Activated B cell treated with CpG ODN at 0.5 μM for 24 hours (primary cell): ENCODE data around the gene TEFM. TPM values are rescaled to one million over a fixed set of nuclear protein-coding genes. Genes with fewer than 3 reads are reported as not detected.
"Not testable (repeated sequence)": the region's sequence is repeated elsewhere in the genome, so short reads cannot be mapped to it uniquely, and the experiment has no call there.

ENCODE experiments used
- ATAC-seq: fragments of 200-7000 bp; cut with Tn5 transposase; one replicate; pipeline ENCODE4 v1.10.0; 2021; ENCODE audit warnings: low read depth, mild to moderate bottlenecking, moderate library complexity
- CTCF ChIA-PET: fragments of 350-600 bp; sonication (Branson Sonifier 250); formaldehyde crosslinking; loops from one replicate; lab custom pipeline; 2021; ENCODE audit warnings: antibody characterized with exemption; lab: Charles Lee
- POLR2A ChIA-PET: fragments of 350-600 bp; sonication (Branson Sonifier 250); formaldehyde crosslinking; loops from one replicate; lab custom pipeline; 2021; ENCODE audit warnings: antibody characterized with exemption; lab: Charles Lee
- DNase-seq: peaks from one replicate; pipeline ENCODE4 v3.0.0; 2022
- H3K27ac Mint-ChIP-seq: one replicate; pipeline ENCODE4 v1.8.0; 2020; ENCODE audit warnings: mixed read lengths
- H3K27me3 Mint-ChIP-seq: one replicate; pipeline ENCODE4 v1.8.0; 2021; ENCODE audit warnings: mixed read lengths
- H3K36me3 Mint-ChIP-seq: one replicate; pipeline ENCODE4 v1.8.0; 2021; ENCODE audit warnings: low read depth, mixed read lengths
- H3K4me1 Mint-ChIP-seq: one replicate; pipeline ENCODE4 v1.8.0; 2021; ENCODE audit warnings: mixed read lengths
- H3K4me3 Mint-ChIP-seq: one replicate; pipeline ENCODE4 v1.8.0; 2020; ENCODE audit warnings: mild to moderate bottlenecking, mixed read lengths
- H3K9me3 Mint-ChIP-seq: one replicate; pipeline ENCODE4 v1.8.0; 2020; ENCODE audit warnings: mixed read lengths
- intact Hi-C: fragments of 100-400 bp; cut with micrococcal nuclease; formaldehyde crosslinking; loops from one replicate; pipeline ENCODE4 v1.15.1; 2024
- total RNA-seq: library from RNA; stranded (reverse); gene quantifications from 2 replicates; pipeline ENCODE4 v1.2.3, GENCODE V29; 2022
- TF ChIP-seq, protein P1 (sequence below): fragments of 200-600 bp; IDR thresholded peaks from one replicate; pipeline ENCODE4 v1.8.0; 2022; ENCODE audit warnings: antibody characterized with exemption, mild to moderate bottlenecking

The TEFM gene
- total RNA-seq, 1 donor from 2014 or later, result 23.0 TPM

DNA sequence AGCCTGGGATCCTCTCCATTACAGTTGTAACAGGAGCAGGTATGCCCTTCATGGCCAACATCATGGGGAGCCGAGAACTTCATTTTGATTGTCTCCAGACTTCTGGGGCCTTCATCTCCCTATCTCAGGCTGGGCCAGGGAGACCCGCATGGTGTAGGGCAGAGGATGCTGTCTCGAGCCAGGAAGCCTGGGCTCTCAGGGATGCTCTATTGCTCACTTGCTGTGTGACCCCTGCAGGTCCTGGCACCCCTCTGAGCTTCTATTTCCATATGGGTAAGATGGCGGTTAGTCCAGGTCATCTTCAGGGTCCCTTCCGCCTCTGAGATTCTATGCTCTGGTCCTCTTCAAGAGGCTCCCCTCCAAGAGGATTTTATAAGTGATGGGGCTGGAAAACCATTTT is 44.2 kb upstream of the TEFM start:
- H3K36me3 Mint-ChIP-seq, result peaks cover 9% of the 10 kb centered on the region
- H3K27ac Mint-ChIP-seq, result no peak overlapping the region
- no peaks in the 10 kb centered on the region for H3K27me3 Mint-ChIP-seq
- ATAC-seq, result no peak
- H3K9me3 Mint-ChIP-seq, result no peaks in the 10 kb centered on the region
- ChIA-PET POLR2A (interaction anchor here (1.0 to 3.2 kb wide), 2 partner anchors 19 to 26 kb away, joined by 3 to 38 read pairs; partner anchors contain the start of gene RNF135), CTCF (no interaction called here)
- intact Hi-C loops, result no loop called here
- peaks cover 50% of the 10 kb centered on the region for H3K4me1 Mint-ChIP-seq
- H3K4me3 Mint-ChIP-seq, result no peak overlapping the region
- TF ChIP-seq, protein P1, sequence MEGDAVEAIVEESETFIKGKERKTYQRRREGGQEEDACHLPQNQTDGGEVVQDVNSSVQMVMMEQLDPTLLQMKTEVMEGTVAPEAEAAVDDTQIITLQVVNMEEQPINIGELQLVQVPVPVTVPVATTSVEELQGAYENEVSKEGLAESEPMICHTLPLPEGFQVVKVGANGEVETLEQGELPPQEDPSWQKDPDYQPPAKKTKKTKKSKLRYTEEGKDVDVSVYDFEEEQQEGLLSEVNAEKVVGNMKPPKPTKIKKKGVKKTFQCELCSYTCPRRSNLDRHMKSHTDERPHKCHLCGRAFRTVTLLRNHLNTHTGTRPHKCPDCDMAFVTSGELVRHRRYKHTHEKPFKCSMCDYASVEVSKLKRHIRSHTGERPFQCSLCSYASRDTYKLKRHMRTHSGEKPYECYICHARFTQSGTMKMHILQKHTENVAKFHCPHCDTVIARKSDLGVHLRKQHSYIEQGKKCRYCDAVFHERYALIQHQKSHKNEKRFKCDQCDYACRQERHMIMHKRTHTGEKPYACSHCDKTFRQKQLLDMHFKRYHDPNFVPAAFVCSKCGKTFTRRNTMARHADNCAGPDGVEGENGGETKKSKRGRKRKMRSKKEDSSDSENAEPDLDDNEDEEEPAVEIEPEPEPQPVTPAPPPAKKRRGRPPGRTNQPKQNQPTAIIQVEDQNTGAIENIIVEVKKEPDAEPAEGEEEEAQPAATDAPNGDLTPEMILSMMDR, result no peak
- DNase-seq, result no peak

DNA sequence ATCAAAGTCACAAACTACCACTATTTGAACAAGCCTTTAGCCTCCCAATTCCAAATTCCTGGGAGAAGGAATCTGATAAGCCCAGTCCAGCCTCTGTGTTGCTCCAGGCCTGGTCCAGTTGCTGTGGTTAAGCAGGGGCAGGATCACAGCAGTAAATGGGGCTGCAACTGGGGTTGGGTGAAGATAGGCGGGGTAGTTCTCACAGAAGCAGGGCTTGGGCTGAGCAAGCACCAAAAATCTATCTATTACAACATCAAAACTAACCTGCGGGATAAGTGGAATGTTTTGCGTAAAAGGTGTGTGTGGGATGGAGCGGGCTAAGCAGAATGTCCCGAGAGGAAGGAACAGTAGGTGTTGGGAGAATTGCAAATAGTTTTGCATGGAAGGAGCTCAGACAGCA is 41.8 kb upstream of the TEFM start:
- Mint-ChIP-seq H3K27me3 (no peaks in the 10 kb centered on the region), H3K9me3 (no peaks in the 10 kb centered on the region), H3K4me3 (no peak overlapping the region), H3K36me3 (peaks cover 17% of the 10 kb centered on the region), H3K27ac (no peak overlapping the region), H3K4me1 (peaks cover 27% of the 10 kb centered on the region)
- TF ChIP-seq, protein P1, result no peak
- DNase-seq (no peak), ATAC-seq (no peak)
- ChIA-PET POLR2A (no interaction called here), CTCF (no interaction called here)
- intact Hi-C loops, result no loop called here

DNA sequence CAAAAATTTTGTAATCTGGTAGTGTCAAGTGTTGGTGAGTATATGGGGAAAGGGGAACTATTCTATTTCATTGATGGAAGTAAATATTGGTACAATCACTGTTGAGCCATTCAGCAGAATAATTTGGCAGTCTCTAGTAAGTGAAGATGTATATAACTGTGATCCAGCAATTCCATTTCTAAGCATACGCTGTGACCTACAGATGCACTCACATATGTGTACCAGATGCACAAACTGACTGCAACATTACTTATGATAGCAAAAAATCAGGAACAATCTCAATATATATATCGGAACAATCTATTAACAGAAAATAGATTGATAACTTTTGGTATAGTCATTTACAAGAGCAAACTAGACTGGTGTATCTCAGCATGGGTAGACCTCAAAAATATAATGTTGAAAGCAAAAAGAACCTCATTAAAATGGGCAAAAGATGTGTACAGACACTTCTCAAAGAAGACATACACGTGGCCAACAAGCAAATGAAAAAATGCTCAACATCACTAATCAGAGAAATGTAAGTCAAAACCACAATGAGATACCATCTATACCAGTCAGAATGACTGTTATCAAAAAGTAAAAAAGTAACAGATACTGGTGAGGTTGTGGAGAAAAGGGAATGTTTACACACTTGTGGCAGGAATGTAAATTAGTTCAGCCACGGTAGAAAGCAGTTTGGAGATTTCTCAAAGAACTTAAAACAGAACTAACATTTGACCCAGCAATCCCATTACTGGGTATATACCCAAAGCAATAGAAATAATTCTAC is 36.5 kb upstream of the TEFM start:
- TF ChIP-seq, protein P1, result no peak
- no peaks in the 10 kb centered on the region for H3K27me3 Mint-ChIP-seq
- H3K9me3 Mint-ChIP-seq, result no peaks in the 10 kb centered on the region
- H3K4me3 Mint-ChIP-seq, result no peak overlapping the region
- ATAC-seq (no peak), DNase-seq (no peak)
- H3K36me3 Mint-ChIP-seq, result peaks cover 38% of the 10 kb centered on the region
- H3K4me1 Mint-ChIP-seq, result peaks cover 11% of the 10 kb centered on the region
- ChIA-PET CTCF (no interaction called here), POLR2A (interaction anchor here (1.6 kb wide), 1 partner anchor 28 kb away, joined by 4 read pairs; the partner anchor contains the start of gene RNF135)
- intact Hi-C loops, result no loop called here
- H3K27ac Mint-ChIP-seq, result no peak overlapping the region

DNA sequence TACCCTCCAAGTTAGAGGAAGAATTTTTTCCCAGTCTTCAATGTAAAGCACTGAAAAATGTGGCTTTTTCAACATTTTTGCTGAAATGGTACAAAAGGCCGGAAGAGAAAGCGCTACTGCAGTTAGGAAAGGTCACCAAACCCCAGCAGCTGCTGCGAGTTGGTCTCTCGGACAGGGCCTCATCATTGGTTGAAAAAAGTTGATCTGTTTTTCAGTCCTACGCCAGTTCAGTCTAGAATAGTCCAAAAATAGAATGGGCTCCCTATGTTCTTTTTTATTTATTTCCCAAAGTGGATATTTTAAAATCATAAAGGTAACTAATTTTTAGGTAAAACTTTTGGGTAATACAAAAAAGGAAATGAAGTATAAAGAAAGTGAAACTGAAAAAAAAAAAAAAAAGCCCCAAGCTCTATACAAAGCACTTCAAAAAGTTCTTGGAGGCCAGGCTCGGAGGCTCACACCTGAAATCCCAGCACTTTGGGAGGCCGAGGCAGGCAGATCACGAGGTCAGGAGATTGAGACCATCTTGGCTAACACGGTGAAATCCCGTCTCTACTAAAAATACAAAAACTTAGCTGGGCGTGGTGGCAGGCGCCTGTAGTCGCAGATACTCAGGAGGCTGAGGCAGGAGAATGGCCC is 33.1 kb upstream of the TEFM start:
- Mint-ChIP-seq H3K4me3 (peak overlapping the region; percentile 64), H3K36me3 (peaks cover 41% of the 10 kb centered on the region), H3K27me3 (no peaks in the 10 kb centered on the region), H3K9me3 (no peaks in the 10 kb centered on the region), H3K4me1 (peaks cover 13% of the 10 kb centered on the region), H3K27ac (peak overlapping the region; percentile 86)
- intact Hi-C loops, result loop anchor here (1.0 kb wide), 2 partner anchors 15 to 32 kb away; partner anchors contain the start of gene RNF135
- TF ChIP-seq, protein P1, result no peak
- DNase-seq, result no peak
- ChIA-PET POLR2A (interaction anchor here (0.6 to 2.5 kb wide), 10 partner anchors 11 to 462 kb away, joined by 3 to 21 read pairs (median 6); partner anchors contain the start of genes ADAP2, GOSR1 and RNF135), CTCF (interaction anchor here (1.2 to 1.3 kb wide), 2 partner anchors 13 to 31 kb away, joined by 3 read pairs; partner anchors contain the start of gene RNF135)
- ATAC-seq, result peak; percentile 77

DNA sequence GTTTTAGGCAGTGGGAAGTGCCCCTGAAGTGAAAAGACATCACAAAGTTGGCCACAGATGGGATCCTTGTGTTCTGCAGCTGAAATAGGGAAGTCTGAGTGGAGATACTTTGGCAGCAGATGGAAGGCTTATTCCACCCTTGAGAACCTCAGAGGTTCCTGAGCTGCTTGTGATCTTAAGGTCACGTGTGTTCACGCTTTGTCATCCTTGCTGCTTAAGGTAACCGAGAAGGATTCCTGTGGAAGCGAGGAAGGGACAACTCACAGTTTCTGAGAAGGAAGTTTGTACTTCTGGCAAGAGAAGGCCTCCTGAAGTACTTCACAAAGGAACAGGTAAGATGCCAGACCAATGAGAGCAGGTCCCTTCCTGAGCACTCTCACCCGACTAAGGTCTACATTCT is 27.9 kb upstream of the TEFM start:
- TF ChIP-seq, protein P1, result no peak
- H3K9me3 Mint-ChIP-seq, result no peaks in the 10 kb centered on the region
- ChIA-PET POLR2A (interaction anchor here (1.0 to 3.2 kb wide), 2 partner anchors 12 to 37 kb away, joined by 3 to 9 read pairs; partner anchors contain the start of gene RNF135), CTCF (no interaction called here)
- ATAC-seq (no peak), DNase-seq (no peak)
- H3K4me1 Mint-ChIP-seq, result peaks cover 8% of the 10 kb centered on the region
- peaks cover 37% of the 10 kb centered on the region for H3K36me3 Mint-ChIP-seq
- intact Hi-C loops, result no loop called here
- no peak overlapping the region for H3K4me3 Mint-ChIP-seq
- no peaks in the 10 kb centered on the region for H3K27me3 Mint-ChIP-seq
- peak overlapping the region; percentile 42 for H3K27ac Mint-ChIP-seq

DNA sequence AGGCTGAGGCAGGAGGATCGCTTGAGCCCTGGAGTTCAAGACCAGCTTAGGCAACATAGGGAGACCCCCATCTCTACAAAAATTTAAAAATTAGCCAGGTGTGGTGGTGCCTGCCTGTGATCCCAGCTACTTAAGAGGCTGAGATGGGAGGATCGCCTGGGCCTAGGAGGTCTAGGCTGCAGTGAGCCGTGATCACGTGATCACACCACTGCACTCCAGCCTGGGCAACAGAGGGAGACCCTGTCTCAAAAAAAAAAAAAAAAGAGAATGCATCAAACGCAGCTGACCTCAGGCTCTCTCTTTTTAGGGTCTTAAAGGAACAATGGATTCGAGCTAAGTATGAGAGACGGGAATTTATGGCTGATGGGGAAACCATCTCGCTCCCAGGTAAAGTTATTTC is 25.5 kb upstream of the TEFM start:
- H3K4me3 Mint-ChIP-seq, H3K27ac Mint-ChIP-seq, ATAC-seq, CTCF ChIA-PET, DNase-seq, H3K4me1 Mint-ChIP-seq, intact Hi-C loops, H3K9me3 Mint-ChIP-seq, H3K27me3 Mint-ChIP-seq: not testable (repeated sequence)
- POLR2A ChIA-PET, result interaction anchor here (0.6 to 1.2 kb wide), 3 partner anchors 10 to 159 kb away, joined by 3 to 5 read pairs (median 3); partner anchors contain the start of gene ADAP2
- peaks cover 38% of the 10 kb centered on the region for H3K36me3 Mint-ChIP-seq
